IMR-90 (cell line): ENCODE results near the gene NFKBIZ.

Experiments used
- CTCF ChIP-seq: conservative IDR thresholded peaks from 2 replicates; pipeline ENCODE4 v1.5.1; 2012; ENCODE audit warnings: mild to moderate bottlenecking, low read depth, low read length, improper control_type of control experiment
- RCOR1 ChIP-seq: IDR thresholded peaks from 2 replicates; pipeline ENCODE4 v1.6.1; 2012; ENCODE audit warnings: mild to moderate bottlenecking, low read length, improper control_type of control experiment; ENCODE audit not compliant: insufficient replicate concordance

GRCh38 chr3:101873619-101874018 lies 24.3 kb downstream of the NFKBIZ start:
- TF ChIP-seq CTCF = no peak
- TF ChIP-seq RCOR1 = no peak
